HG03066 (cell line): ENCODE data around the gene SIPA1L3.
"Not testable (repeated sequence)": the region's sequence is repeated elsewhere in the genome, so short reads cannot be mapped to it uniquely, and the experiment has no call there.

Experiments
- ATAC-seq: cut with Tn5 transposase; IDR thresholded peaks from one replicate; pipeline ENCODE4 v1.9.1; 2021; ENCODE audit warnings: low read depth; ENCODE audit not compliant: unreplicated experiment

The SIPA1L3 gene

DNA sequence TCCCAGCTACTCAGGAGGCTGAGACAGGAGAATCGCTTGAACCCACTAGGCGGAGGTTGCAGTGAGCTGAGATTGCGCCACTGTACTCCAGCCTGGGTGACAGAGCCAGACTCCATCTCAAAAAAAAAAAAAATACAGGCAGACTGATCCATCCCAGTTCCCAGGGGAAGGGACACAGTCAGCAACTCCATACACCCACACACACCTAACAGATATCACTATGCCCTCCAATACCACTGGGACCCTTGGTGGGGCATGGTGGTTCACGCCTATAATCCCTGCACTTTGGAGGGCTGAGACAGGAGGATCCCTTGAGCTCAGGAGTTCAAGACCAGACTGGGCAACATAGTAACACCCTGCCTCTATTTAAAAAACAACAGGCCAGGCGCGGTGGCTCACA lies 314.4 kb downstream of the SIPA1L3 start:
- no peak for ATAC-seq

DNA sequence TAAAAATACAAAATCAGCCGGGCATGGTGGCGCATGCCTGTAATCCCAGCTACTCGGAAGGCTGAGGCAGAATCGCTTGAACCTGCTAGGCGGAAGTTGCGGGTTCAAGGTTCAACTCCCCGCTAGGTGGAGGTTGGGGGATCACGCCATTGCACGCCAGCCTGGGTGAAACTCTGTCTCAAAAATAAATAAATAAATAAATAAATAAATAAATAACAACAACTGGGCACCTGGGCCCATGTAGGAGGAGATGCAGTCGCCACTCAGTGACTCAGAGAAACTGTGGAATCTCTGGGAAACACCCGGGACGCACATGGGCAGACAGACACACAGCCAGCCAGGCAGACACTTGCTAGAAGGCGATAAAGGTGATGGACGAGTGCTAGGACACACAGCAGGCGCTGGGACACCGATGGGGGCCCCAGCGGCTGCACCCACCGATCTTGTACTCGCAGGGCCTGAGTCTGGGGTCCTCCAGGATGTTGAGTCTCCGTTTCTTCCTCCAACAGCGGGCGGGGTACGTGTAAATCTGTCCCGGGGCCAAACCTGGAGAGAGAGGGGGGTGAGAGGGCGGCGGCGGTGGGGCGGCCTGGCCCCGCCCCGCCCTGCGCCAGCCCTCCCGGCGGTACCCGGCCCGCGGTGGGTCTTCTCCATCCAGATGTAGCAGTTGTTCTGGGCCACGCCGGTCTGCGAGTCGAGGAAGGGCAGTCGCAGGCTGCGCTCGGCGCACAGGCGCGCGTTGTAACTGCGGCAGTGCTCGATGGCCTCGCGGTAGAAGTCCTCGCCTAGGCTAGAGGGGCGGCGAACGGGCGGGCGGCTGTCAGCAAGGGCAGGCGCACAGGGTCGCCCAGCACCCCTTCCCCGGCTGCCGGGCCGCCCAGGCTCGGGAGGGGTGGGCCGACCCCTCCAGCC lies 315.2 kb downstream of the SIPA1L3 start:
- ATAC-seq = no peak

DNA sequence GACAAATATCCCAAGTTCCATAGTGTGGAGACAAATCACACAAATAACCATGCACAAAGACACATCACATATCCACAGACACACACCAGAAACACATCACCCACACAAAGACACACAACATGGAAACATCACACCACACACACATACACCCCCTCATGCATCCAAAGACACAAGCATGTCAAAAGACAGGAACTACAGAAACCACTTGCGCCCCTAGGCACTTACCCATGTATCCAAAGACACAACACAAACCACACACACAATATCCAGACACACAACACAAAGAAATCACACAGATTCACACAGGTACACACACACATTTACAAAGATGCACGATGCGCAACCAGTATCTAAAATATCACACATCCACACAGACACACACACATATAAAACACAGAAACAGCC lies 316.1 kb downstream of the SIPA1L3 start:
- no peak for ATAC-seq

DNA sequence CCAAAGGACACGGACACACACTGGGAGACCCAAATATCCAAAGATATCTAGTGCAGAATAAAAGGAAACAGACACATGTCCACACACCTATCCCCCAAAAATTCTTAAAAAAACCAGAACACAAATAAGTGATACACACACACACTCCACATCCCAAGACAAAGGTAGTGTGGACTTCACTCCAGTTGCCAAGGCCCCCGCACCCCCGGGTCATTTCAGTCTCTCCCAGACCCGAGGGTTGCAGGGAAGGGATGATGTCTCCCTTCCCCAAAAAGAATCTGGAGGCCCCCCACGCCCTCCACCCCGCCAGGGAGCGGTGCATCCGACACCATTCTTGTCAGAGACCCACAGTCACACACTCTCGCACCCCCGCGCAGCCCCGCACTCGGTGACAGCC lies 316.6 kb downstream of the SIPA1L3 start:
- ATAC-seq = no peak

DNA sequence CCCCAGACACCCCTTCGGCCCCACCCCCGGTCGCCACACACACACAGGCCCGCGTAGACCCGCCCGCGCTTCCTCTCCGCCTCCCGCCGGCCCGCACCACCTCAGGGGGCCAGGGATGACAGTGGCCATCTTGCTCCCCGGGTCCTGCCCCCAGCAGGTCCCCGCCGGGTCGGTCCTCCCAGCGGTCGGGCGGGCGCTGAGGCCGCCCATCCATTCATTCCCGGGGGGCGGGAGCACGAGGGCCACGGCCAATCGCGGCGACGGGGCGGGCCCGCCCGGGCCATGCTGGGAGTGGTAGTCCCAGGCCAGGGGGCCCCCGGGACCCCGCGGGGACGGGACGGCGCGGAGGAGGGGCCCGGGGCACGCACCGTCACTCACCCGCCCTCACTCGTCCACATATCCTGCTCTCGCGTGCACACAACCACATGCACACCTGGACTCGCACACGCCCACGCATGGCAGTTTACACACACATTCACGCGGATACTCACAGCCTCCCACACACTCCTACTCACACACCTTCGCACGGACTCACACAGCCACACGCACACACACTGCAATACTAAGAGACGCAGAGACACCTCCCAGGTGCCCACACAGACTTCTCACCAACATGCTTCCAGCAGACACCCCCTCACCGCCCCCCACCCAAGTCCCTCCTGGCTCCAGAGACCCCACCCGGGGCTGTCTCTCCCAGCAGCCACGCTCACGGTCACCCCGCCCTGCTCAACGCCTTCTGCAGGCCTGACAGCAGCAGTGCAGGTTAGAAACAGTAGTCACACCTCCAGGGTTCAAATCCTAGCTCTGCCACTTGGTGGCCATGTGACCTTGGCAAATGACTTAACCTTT lies 317.2 kb downstream of the SIPA1L3 start, which contains the start of gene DPF1:
Gene DPF1, minus strand, starts transcription at position 209 of the 849 bp plus-strand sequence. Its CDS starts 80 bp downstream, at position 129.
- ATAC-seq = peak; percentile 71

DNA sequence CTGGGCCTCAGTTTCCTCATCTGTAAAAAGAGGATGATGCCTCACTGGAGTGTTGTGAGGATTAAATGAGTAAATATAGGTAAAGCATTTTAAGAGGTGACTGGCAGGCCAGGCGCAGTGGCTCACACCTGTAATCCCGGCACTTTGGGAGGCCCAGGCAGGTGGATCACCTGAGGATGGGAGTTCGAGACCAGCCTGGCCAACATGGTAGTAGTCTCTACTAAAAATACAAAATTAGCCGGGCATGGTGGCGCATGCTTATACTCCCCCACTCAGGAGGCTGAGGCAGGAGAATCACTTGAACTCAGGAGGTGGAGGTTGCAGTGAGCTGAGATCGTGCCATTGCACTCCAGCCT lies 317.8 kb downstream of the SIPA1L3 start:
- ATAC-seq = not testable (repeated sequence)

DNA sequence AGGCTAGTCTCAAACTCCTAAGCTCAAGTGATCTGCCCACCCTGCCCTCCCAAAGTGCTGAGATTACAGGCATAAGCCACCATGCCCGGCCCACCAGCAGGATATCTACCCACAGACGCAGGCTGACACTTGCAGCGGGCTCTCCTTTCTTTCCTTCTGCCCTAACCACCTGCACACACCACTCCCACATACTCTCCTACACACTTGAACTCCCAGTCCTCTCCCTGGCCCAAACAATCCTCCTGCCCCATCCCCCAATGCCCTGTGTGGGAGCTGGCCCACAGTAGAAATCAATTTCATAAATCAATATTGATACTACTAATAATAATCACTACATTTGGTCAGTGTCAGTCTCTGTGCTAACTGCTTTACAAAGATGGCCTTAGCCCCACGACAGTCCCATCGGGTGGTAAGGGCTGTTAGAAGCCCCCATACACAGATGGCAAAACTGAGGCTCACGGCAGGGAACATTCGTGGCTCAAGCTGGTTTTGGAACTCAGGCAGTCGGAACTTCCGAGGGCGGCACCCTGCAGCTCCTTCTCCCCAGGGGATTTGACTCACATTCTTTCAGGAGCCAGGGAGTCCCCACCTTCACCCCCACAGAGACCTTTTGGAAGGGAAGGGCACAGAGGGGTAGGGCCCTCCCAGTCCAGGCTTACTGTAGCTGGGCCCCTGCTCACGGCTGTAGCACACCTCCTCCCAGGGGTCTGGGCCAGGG lies 320.4 kb downstream of the SIPA1L3 start:
- ATAC-seq = no peak

DNA sequence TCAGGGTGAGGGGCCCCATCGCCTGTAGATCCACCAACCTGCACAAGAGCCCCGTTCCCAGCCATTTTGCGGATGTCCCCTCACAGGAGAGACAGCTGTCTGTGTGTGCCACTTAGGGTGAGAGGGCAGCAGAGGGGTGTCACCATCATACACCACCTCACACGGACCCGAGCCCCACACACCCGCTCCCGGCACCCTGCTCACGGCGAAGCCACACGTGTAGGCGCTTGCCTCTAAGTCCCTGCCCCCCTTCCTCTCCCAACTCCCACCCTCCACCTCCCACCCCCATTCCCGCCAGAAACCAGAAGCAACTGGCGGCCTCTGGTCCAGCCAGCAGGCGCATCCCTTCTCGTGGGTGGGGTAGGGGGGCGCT lies 321.0 kb downstream of the SIPA1L3 start:
- no peak for ATAC-seq

DNA sequence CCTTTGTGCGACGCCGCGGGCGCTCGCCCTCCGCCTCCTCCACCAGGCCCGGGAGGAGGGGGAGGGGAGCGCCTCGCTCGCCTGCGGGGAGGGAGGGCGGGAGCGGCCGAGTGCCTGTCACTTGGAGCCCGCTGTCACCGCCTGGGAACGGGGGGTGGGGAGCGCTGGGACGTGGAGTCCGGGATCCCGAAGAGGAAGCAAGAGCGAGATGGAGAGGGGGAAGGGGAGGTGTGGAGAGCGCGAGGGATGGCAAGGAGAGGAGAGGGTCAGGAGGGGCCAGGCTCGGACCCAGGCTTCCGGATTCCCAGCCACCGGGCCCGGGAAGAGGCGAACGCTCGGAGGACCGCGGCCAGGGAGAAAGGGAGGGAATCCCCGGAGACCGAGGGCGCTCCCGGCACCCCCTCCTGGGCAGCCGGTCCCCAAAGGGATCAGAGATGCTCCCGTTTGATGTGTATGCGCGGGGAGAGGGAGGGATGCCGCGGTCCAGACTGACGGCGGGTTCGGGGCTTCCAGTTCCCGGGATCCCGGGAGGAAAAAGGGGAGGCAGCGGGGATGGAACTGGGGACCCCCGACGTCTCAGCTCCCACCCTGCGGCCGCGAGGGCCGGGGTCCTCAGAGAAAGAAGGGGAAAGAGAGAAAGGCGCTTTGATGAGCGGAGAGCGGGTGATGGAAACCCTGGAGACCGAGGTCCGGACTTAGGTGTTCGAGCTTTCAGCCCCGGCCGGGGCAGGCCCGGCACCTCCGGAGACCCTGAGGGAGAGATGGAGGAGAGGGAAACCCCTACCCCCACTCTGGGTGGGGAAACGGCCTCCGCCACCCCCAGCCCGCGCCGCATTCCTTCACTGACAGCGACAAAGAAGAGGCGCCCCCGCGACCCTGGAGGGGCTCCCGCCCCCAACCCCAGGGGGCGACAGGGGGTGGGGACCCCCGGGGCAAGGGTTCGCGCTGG lies 321.8 kb downstream of the SIPA1L3 start:
- ATAC-seq = no peak

DNA sequence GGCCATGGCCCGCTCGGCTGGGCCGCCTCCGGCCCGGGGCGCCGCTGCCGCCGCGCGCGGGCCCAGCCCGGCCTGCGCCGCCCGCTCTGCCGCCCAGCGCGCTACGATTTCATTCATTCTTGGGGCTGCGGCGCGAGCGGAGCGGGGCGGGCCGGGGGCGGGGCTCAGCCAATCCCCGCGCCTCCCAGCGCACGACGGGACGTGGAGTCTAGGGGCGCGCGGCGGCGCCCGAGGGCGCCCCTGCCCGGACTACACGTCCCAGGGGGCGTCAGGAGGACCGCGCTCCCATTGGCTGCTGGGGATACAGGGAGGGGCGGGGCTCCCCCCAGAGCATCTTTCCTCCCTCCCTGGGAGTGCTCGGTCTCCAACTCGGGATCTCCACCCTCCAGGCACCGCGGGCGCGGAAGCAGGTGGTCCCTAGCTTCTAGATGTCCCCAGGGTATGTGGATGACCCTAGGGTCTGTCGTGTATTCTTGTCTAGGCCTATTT lies 322.6 kb downstream of the SIPA1L3 start:
- ATAC-seq = no peak

DNA sequence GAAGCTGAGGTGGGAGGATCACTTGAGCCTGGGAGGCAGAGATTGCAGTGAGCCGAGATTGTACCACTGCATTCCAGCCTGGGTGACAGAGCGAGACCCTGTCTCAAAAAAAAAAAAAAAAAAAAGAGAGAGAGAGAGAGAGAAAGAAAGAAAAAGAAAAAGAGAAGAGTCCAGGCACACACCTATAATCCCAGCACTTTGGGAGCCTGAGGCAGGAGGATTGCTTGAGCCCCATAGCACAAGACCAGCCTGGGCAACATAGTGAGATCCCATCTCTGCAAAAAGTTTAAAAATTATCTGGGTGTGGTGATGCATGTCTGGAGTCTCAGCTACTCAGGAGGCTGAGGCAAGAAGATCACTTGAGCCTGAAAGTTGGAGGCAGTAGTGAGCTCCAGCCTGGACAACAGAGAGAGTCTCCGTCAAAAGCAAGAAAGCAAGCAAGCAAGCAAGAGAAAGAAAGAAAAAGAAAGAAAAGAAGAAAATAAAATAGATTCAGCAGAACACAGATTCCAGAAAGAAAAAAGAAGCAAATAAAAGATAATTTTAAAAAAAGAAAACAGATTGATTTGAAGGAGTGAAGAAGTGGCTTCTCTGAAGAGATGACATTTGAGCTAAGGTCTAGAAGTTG lies 323.6 kb downstream of the SIPA1L3 start:
- ATAC-seq = not testable (repeated sequence)

DNA sequence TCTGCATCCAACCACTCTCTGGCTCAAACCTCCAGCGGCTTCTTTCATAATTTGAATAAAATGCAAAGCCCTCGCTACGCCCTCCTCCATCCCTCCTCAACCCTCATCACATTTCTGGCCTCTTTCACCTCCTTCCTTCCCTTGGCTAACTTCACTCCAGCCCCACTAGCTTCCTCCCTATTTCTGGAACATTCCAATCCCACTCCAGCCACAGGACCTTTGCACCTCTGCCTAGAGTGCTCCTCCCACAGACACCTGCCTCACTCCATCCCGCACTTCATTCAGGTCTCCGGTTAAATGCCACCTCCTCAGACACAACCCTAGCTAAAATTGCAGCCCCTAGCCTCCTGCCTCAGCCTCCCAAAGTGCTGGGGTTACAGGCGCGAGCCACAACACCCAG lies 324.9 kb downstream of the SIPA1L3 start:
- no peak for ATAC-seq

DNA sequence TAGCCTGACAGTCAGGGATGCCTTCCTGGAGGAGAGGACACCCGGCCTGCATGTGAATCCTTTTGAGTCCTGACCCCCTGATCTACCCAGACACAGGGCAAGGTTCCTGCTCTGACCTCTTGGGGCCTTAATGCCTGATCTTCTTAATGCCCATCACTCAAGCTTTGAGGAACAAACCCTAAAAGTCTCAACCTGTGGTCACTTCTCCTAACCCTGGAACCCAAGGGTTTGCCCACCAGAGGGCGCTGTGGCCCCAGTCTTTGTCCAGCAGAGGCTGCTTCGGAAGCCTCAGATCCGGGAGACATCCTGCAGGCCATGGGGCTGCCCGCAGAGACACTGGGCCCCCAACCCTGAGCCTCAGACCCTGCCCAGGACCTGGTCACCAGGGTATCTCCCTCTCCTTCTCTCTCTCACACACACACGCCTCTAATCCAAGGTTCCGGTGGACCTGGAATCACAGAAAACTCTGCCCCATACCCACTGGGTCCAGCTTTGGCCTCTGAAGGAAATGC lies 326.8 kb downstream of the SIPA1L3 start:
- no peak for ATAC-seq

DNA sequence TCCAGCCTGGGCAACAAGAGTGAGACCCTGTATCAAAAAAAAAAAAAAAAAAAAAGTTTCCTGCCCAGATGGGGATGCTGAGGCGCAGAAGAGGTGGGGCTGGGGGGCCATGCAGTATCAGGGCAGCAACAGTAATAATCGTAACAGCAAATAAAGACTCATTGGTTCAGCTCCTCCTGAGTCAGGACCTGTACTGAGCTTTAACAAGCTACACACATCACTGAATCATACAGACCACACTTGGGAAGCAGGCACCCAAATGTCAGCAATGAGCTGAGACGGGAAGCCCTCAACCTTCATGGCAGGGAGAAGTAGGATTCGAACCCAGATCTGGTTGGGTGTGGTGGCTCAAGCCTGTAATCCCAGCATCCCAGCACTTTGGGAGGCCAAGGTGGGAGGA lies 327.6 kb downstream of the SIPA1L3 start:
- no peak for ATAC-seq

DNA sequence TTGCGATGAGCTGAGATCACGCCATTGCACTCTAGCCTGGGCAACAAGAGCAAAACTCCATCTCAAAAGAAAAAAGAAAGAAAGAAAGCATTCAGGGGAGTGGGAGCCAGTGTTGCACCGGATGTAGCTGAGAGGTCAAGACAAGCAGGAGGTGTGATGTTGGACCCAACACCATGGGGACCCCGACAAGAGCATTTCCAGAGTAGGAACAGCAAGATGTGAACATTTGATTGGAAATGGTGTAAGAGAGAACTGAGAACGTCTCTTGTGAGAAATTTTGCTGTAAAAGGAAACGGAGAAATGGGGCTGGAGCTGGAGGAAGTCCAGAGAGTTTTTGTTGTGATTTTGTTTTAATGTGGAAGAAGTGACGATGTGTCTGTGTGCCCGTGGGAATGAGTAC lies 332.8 kb downstream of the SIPA1L3 start:
- ATAC-seq = no peak

DNA sequence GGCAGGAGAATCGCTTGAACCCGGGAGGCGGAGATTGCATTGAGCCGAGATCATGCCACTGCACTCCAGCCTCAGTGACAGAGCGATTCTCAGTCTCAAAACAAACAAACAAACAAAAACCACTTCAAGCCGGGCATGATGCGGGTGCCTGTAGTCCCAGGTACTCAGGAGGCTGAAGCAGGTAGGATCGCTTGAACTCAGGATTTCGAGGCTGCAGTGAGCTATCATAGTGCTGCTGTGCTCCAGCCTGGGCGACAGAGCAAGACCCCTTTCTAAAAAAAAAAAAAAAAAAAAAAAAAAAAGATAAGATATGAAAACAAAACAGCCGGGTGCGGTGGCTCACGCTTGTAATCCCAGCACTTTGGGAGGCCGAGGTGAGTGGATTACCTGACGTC lies 336.3 kb downstream of the SIPA1L3 start:
- no peak for ATAC-seq

DNA sequence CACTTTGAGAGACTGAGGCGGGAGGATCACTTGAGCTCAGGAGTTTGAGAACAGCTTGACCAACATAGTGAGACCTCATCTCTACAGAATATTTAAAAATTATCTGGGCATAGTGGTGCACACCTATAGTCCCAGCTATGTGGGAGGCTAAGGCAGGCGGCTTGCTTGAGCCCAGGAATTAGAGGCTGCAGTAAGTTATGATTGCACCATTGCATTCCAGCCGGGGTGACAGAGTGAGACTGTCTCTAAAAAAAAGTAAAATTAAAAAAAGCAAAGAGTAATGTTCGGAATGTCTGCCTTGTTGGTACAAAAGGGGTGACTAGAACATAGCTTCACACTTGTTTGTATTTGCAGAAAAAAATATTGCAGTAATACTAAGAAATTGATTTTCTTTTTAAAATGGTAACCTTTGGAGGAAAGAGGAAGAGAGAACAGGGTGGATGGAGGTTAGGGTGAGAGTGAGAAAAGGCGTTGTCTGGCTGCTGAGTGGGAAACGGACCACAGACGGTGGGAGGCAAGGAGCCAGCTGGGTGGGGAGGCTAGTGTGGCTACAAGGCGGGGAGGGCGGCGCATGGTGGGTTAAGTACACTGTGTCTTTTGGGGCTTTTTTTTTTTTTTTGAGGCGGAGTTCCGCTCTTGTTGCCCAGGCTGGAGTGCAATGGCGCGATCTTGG lies 339.0 kb downstream of the SIPA1L3 start:
- ATAC-seq = no peak

DNA sequence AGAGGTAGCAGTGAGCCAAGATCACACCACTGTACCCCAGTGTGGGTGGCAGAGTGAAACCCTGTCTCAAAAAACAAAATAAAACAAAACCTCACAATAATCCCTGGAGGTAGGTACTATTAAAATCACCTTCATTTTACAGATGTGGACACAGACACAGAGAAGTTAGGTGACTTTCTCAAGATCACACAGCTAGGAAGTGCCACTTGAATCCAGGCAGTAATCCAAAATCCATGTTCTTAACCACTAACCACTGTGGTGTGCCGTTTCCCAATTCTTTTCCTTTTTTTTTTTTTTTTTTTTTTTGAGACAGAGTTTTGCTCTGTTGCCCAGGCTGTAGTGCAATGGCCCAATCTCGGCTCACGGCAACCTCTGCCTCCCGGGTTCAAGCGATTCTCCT lies 340.1 kb downstream of the SIPA1L3 start:
- no peak for ATAC-seq
